ENCODE measurements around the gene ARPC5.

GRCh38 chr1:183635606-183636333 lies at the start of gene ARPC5:
- TF ChIP-seq KDM1A (IDR thresholded peaks at IDR 0.05; ENCODE audit: borderline replicate concordance, low read length) (peak; percentile 17; the same call in 1 of the 2 replicates), CTCF (IDR thresholded peaks at IDR 0.05; ENCODE audit: control extremely low read depth in 1 of 3, insufficient read depth in 1 of 3, low read depth in 1 of 3, low read length in 3 of 3) (no peak), FOSL1 (IDR thresholded peaks at IDR 0.05; ENCODE audit: insufficient read depth, low read depth, low read length) (no peak), ZNF274 (IDR thresholded peaks at IDR 0.05; ENCODE audit: borderline replicate concordance, extremely low read depth, low read length) (no peak), JUND (IDR thresholded peaks at IDR 0.05; ENCODE audit: low read length) (no peak)
